IPS-15b (cell line): ENCODE data around the gene ELP4.

Experiments used
- H3K27me3 ChIP-seq: one replicate; pipeline ENCODE4 v1.6.1; 2013; ENCODE audit warnings: low read length; ENCODE audit not compliant: control insufficient read depth, insufficient read depth
- H3K36me3 ChIP-seq: one replicate; pipeline ENCODE4 v1.6.1; 2013; ENCODE audit warnings: low read length; ENCODE audit not compliant: control insufficient read depth, insufficient read depth
- H3K4me1 ChIP-seq: one replicate; pipeline ENCODE4 v1.6.1; 2013; ENCODE audit warnings: mild to moderate bottlenecking, low read length; ENCODE audit not compliant: control insufficient read depth, insufficient read depth
- H3K4me3 ChIP-seq: one replicate; pipeline ENCODE4 v1.5.1; 2013; ENCODE audit warnings: low read depth, low read length
- H3K9ac ChIP-seq: one replicate; pipeline ENCODE4 v1.6.1; 2013; ENCODE audit warnings: low read depth, mild to moderate bottlenecking, low read length
- H3K9me3 ChIP-seq: one replicate; pipeline ENCODE4 v1.6.1; 2013; ENCODE audit warnings: mild to moderate bottlenecking, low read length; ENCODE audit not compliant: control insufficient read depth, insufficient read depth

The ELP4 gene, protein sequence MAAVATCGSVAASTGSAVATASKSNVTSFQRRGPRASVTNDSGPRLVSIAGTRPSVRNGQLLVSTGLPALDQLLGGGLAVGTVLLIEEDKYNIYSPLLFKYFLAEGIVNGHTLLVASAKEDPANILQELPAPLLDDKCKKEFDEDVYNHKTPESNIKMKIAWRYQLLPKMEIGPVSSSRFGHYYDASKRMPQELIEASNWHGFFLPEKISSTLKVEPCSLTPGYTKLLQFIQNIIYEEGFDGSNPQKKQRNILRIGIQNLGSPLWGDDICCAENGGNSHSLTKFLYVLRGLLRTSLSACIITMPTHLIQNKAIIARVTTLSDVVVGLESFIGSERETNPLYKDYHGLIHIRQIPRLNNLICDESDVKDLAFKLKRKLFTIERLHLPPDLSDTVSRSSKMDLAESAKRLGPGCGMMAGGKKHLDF

DNA sequence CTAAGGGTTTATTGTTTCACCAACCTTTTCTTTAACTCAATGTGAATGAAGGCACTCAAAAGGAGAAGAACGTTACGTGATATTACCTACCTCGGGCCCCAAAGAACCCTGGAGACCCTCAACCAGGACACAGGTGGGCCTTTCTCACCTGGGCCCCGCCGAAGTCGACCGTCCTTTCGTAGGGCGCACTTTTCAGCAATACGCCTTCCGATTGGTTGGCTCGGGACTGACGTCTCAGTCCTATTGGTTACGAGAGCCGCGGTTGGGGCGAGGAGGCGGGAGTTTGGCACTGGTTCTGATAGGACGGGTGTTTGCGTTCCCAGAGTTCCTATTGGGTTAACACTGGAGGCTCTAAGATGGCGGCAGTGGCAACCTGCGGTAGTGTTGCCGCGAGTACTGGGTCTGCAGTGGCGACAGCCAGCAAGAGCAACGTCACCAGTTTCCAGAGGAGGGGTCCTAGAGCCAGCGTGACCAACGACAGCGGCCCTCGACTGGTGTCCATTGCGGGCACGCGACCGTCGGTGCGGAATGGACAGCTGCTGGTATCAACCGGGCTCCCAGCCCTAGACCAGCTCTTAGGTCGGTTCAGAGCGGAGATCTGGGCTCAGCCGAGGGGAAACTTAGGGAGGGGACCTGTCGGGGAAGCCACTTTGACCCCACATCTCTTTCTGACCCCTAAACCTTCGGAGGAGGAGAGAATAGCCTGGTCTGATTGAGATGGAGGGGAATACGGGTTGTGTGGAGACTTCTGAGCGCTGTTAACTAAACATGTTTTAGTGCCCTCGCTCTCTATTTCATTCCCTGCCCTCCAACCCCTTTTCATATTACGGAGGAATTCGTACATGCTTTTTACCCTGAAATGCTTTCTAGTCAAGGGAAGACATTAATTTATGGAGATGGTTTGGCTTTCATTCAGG, at the start of gene ELP4, which contains the start of gene IMMP1L:
ELP4 (plus strand) TSS at position 339 of the 917 bp plus-strand sequence; CDS start at position 357, 18 bp downstream.
IMMP1L (minus strand) TSS at position 194 of the 917 bp plus-strand sequence. CDS start 46,346 bp downstream, outside the sequence.
- no peaks in the 10 kb centered on the region for H3K9me3 ChIP-seq
- H3K9ac ChIP-seq = peak within 1 kb of the TSS; percentile 87
- H3K36me3 ChIP-seq = no peaks in the 10 kb centered on the region
- H3K4me1 ChIP-seq = peaks cover 2% of the 10 kb centered on the region
- H3K27me3 ChIP-seq = no peaks in the 10 kb centered on the region
- H3K4me3 ChIP-seq = peak within 1 kb of the TSS; percentile 94

DNA sequence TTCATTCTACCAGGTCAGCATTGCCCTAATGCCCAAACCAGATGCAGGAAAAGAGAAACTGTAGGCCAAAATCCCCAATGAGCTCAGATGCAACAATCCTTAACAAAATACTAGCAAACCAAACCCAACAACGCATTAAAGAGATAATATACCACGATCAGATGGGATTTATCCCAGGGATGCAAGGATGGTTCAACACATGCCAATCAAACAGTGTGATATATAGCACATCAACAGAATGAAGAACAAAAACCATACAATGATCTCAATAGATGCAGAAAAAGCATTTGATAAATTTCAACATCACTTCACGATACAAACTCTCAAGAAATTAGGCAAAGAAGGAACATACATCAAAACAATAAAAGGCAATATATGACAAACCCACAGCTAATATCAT, 45.1 kb upstream of the ELP4 start:
- Histone ChIP-seq H3K9ac (no peak overlapping the region), H3K4me1 (no peaks in the 10 kb centered on the region), H3K36me3 (no peaks in the 10 kb centered on the region), H3K4me3 (no peak overlapping the region), H3K27me3 (no peaks in the 10 kb centered on the region), H3K9me3 (no peaks in the 10 kb centered on the region)

DNA sequence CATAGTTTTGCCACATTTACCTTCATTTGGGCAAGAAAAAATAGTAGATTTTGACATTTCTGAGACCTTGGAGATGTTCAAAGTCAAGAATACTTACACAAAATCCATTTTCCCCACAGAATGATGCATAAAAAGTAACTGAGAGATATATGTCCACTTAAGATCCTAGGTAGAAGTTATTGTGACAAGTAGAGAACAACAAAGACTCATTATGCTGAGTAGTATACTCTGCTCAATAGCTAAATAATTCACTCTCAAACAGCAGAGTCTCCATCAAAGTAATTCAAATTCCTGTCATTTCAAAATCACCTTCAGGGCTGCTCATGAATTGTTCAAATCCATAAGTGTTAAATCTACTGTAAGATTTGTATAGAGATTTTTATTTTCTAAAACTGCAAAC, 35.5 kb upstream of the ELP4 start:
- Histone ChIP-seq H3K9me3 (no peaks in the 10 kb centered on the region), H3K27me3 (no peaks in the 10 kb centered on the region), H3K4me3 (no peak overlapping the region), H3K4me1 (no peaks in the 10 kb centered on the region), H3K9ac (no peak overlapping the region), H3K36me3 (no peaks in the 10 kb centered on the region)

DNA sequence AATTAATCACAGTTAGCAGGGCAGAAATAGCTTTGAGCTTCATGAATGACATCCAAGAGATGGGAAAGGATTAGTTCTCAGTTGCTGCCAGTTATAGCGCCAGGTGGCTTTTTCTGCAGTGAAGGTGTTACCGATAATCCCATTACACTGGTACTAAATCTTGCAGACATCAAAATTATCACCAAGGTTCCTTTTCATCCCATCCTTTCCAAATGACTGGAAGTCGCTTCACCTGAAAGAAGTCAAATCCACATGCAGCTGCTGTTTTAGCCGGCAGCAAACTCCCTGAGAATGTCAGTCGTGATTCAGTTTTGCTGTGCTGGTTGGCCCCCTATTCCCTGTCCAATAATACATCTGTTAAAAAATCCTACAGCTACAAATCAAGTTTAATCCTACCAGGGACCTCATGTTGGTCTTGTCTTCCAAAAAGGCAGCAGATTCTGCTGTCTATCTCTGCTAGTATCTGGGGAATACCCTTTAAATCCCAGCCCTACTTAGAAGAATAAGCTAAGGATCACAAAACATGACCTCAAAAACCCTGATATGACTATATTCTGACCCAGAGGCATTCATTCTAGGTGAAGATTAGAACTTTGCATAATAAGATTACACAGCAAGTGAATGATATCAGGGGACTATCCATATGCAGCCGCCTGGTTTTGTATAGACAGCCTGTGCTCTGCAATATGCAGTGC, 31.9 kb upstream of the ELP4 start:
- Histone ChIP-seq H3K9me3 (no peaks in the 10 kb centered on the region), H3K27me3 (no peaks in the 10 kb centered on the region), H3K4me3 (no peak overlapping the region), H3K4me1 (no peaks in the 10 kb centered on the region), H3K36me3 (no peaks in the 10 kb centered on the region), H3K9ac (no peak overlapping the region)

DNA sequence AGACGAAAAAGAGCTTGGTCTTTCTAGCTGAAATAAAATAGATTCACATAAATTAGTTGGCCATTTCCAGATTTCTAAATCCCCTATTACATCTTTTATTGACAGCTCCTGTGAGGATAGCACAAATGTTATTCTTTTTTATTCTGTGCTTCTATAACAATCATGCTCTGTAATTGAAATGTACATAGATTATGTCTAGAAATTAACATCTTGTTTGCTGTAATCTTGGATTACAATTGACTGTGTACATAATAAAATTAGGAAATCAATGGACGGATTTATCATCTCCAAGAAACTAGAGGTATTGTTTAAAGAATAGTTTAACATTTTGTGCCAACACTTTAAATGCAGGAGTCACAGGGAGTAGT, 31.4 kb upstream of the ELP4 start:
- Histone ChIP-seq H3K36me3 (no peaks in the 10 kb centered on the region), H3K4me1 (no peaks in the 10 kb centered on the region), H3K9ac (no peak overlapping the region), H3K27me3 (no peaks in the 10 kb centered on the region), H3K4me3 (no peak overlapping the region), H3K9me3 (no peaks in the 10 kb centered on the region)

DNA sequence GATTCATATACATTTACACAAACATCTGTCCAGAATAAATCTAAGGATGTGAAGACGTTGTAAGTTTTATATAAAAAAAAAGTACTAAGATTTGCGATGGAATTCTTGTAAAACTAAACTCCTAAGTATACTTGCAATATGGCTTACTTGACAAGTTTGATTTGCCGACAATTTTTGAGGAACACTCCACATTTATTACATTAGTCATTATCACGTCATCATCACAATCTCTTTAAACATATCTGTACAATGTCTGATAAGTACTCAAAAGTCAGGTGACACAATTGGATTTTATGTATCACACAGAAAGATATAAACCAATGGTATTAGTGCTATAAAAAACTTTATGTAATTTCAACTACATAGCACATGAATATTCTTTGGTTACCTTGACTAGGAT, 30.5 kb upstream of the ELP4 start:
- Histone ChIP-seq H3K4me1 (no peaks in the 10 kb centered on the region), H3K27me3 (no peaks in the 10 kb centered on the region), H3K4me3 (no peak overlapping the region), H3K36me3 (no peaks in the 10 kb centered on the region), H3K9me3 (no peaks in the 10 kb centered on the region), H3K9ac (no peak overlapping the region)

DNA sequence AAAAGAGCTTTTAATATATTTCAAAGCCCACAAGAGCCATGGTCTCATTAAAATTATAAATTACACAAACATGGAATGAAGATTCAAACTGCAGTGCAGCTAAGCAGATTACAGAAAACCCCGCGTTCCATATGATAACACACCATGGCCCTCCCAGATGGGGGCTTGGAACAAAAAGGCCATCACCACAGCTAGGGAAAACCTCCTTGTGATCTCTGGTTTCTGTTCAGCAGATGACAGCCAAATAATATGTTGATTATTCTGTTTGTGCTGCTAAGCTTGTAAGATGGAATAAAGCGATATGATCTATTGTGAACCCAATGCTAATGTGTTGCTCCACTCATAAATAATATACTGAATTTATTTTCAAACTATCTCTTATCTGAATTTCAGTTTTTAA, 28.6 kb upstream of the ELP4 start:
- no peaks in the 10 kb centered on the region for H3K36me3 ChIP-seq
- peaks cover 7% of the 10 kb centered on the region for H3K4me1 ChIP-seq
- no peaks in the 10 kb centered on the region for H3K27me3 ChIP-seq
- H3K9me3 ChIP-seq = no peaks in the 10 kb centered on the region
- H3K4me3 ChIP-seq = no peak overlapping the region
- H3K9ac ChIP-seq = no peak overlapping the region

DNA sequence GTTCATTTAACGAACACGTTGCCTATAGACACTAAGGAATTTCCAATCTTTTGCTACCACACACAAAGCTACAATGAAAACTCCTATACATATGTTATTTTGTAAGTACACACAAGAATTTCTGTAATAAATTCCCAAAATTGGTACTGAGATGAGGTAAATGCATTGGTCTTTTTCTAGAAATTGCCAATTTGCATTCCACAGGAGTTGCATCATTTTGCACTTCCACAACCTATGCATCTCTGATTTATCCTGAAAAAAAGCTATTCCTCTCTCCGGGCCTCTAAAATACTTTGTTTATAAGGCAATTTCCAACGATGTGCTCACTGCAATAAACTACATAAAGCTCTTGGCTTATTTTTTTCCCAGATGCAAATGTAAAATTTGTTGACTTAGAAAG, 25.1 kb upstream of the ELP4 start:
- H3K9ac ChIP-seq = no peak overlapping the region
- H3K4me3 ChIP-seq = no peak overlapping the region
- H3K36me3 ChIP-seq = no peaks in the 10 kb centered on the region
- no peaks in the 10 kb centered on the region for H3K9me3 ChIP-seq
- peaks cover 7% of the 10 kb centered on the region for H3K4me1 ChIP-seq
- H3K27me3 ChIP-seq = no peaks in the 10 kb centered on the region

DNA sequence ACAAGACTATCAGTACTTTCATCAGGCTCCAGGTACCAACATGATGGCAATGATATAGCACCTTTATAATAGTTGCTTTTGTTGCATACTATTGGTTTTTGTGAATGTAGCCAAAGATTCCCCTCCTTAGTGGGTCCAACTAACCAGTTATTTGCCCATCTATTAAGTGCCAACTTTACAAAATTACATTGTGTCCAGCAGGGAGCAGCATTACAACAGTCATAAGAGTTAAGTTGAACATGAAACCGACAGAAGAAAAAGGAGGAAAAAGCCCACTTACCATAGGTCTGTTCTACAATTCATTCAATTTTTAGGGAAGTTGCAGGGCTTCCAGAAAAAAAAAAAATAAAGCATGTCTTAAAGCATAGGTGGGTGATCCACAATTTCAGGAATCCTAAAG, 21.7 kb upstream of the ELP4 start:
- no peak overlapping the region for H3K4me3 ChIP-seq
- peaks cover 11% of the 10 kb centered on the region for H3K4me1 ChIP-seq
- H3K36me3 ChIP-seq = no peaks in the 10 kb centered on the region
- H3K27me3 ChIP-seq = no peaks in the 10 kb centered on the region
- no peaks in the 10 kb centered on the region for H3K9me3 ChIP-seq
- no peak overlapping the region for H3K9ac ChIP-seq

DNA sequence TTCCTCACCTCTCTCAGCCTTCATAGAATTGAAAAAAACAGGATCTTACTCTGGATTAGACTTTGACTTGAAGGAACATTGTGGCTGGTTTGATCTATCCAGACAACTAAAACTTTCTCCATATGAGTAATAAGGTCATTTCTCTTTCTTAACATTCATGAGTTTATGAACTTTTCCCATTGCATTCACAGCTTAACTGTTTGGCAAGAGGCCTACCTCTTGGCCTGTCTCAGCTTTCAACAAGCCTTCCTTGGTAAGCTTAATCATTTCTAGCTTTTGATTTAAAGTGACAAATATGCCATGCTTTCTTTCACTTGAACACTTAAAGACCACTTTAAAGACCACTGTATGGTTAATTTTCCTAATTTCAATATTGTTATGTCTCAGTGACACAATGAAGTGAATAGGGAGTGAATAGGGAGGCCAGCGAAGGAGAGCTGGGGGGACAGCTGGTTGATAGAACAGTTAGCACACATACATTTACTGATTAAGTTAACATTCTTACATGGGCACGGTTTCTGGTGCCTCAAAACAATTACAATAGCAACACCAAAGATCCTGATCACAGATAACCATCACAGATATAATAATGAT, 17.1 kb upstream of the ELP4 start:
- Histone ChIP-seq H3K9ac (no peak overlapping the region), H3K4me1 (peaks cover 4% of the 10 kb centered on the region), H3K27me3 (no peaks in the 10 kb centered on the region), H3K4me3 (no peak overlapping the region), H3K36me3 (no peaks in the 10 kb centered on the region), H3K9me3 (no peaks in the 10 kb centered on the region)

DNA sequence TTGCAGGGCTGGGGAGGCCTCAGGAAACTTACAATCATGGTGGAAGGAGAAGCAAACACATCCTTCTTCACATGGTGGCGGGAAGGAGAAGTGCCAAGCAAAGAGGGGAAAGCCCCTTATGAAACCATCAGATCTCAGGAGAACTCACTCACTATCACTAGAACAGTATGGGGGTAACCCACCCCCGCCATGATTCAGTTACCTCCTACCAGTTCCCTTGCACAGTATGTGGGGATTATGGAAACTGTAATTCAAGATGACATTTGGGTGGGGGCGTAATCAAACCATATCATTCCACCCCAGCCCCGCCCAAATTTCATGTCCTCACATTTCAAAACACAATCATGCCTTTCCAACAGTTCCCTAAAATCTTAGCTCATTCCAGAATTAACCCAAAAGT, 16.3 kb upstream of the ELP4 start:
- Histone ChIP-seq H3K4me1 (peaks cover 4% of the 10 kb centered on the region), H3K36me3 (no peaks in the 10 kb centered on the region), H3K9ac (no peak overlapping the region), H3K4me3 (no peak overlapping the region), H3K27me3 (no peaks in the 10 kb centered on the region), H3K9me3 (no peaks in the 10 kb centered on the region)
